SKM-1 (cell line): ENCODE results near the gene LPO.
A peak's percentile ranks its signal among the peaks of the same experiment; 100 is the strongest.

Experiments
- DNase-seq: peaks from one replicate; lab custom pipeline; 2025; ENCODE audit not compliant: unreplicated experiment; lab: John Stamatoyannopoulos, UW

The LPO gene

DNA sequence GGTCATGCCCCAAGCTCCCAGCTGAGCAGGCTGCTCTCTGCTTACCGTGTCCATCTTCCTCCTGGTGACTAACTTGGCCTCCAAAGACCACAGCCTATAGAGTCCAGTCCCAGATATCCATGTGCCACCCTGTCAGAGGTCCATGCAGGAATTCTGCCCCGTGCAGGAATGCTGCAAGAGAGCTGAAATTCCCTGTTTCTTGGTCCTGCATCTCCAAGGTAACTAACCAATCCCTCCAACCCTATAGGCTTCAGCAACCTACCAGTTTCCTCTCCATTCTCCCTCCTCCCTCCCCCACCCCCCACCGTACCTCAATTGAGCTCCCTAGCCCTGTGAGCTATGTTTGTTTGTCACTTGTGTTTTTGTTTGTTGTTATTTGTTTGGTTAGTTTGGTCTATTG is 9.7 kb upstream of the LPO start:
- no peak for DNase-seq

DNA sequence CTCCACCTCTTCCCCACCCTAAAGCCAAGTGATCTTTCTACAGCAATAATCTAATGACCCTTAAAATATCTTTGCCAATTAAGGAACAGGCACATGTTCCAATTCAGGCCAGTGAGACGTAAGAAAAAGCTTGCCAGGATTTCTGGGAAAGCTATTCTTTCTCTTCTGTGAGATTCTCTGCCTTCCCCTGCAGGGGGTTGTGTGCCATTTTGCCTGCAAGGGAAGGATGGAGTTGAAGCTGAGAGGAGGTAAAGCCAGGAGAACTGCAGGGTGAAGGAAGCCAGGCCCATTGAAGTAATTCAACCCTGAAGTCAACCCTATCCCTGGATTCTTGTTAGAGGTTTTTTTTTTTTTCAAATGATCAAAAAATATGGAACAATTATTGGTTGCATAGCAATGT is 9.0 kb upstream of the LPO start:
- no peak for DNase-seq

DNA sequence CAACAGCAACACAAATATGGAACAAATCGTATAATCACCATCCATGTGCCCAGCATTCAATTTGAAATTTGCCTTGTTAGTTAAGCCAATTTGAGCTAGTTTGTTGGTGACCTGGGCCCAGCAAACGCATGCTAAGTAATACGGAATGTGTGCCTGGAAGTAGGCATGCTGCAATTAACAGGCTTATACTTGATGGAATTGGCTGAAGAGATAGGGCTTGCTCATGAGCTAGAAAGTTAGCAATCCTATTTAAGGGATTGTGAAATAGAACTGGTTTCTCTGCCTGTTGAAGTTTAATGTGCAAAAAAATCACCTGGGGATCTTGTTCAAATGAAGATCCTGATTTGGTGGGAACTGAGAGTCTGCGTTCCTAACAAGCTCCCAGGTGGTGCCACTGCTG is 8.5 kb upstream of the LPO start:
- DNase-seq, result no peak

DNA sequence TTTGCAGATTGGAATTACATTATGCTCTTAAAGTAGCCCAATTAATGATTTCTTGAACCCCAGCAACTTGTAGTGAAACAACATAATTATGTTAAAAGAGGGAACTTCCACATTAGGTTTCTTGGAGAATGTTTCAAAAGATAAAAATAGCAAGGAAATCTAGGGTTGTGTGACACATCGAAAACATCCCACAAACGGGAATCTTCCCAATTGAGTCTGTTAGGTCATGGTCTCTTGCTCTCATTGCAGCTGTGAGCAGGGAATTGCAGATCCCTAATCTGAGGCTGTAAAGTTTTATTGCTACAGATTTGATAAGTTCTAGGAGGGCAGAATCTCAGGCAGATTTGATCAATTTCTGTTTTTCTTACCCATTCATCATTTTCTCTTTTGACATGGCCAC is 6.7 kb upstream of the LPO start:
- DNase-seq, result no peak

DNA sequence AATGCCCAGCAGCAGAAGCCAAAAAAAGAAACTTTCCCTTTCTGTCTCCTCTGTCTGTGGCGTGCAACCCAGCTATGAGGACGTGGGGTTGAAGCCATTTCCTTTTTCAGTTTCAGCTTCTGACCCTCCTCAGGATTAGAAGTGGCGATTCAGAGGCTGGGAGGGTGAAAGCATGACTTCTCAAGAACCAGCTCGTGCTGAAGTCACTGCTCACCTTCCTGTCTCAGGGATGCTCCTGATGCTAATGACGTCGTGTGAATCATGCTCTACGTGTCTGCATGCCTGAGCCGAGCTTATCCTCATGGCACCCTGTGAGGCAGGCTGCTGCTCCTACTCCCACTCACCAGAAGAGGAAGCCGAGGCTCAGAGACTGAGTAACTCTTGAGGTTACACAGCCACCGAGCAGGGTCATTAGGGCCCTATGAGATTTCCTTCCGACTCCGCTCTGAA is 5.7 kb upstream of the LPO start:
- DNase-seq, result peak; percentile 95

DNA sequence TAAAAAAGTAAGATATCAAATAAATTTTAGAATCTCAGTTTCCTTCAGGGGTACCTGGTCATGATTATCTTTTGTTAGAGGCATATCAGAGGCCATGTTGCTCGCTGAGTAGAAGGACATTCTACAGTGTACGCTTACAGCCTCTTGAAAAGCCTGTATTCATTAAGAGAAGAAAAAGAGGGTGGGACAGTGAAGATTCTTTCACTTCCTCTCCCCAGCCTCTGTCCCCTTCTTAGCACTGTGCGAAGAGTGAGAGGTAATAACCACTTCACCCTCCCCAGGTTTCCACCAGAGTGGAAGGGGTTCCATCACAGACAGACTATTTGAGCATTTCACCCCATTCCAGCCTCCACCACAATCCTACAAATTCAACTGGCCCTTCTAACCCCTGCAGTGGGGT is 4.8 kb upstream of the LPO start:
- no peak for DNase-seq

DNA sequence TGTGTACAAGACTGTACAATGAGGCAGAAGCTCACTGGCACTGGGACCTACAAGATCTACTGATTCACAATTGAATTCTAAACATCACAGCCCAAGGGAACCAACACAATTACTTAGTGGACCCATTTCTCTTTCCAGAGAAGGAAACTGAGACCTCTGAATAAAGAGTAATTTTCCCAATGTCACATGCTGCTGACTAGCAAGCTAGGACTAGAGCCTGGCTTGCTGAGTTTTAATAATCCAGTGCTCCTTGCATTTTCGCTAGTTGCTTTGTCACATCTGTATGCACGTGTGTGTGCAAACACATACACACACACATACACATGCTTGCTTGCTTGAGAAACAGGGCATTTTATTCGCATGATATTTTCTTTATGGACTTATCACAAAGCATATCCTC is 3.9 kb upstream of the LPO start:
- DNase-seq, result no peak

DNA sequence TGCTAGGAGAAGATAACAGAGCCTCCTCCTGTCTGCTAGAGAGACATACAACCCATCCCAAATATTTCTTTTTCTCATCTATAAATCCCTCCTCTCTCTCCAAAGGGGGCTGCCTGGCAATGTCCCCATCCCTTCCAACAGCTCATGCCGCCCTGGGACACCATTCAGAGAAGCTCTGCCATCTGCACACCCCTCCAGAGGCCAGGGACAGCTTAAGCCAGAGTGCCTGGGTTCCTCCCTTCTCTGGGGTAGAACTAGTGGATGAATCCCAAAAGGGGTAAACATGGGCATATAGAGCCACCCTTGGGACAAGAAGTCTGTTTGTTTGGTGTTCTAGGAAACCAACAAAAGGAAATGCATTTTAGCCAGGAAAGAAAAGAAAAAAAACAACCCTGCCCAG is 2.6 kb upstream of the LPO start:
- DNase-seq, result no peak

DNA sequence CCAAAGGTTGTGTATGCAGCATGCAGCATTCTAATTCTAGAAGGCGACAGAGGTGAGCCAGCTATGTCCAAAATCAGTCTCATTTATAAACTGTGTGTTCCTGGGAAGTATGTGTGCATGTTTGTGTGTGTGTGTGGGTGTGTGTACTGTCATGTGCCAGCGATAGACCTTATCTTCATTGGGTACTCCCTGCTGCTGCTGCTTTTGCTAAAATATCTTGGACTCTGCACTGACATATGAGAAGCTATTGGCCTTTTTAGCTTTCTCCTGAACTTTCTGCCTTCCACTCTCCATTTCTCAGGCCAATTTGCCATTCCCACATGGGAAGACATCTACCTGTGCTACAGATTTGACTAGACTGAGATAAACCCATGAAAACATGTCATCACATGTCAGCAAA is 2.0 kb upstream of the LPO start:
- no peak for DNase-seq

DNA sequence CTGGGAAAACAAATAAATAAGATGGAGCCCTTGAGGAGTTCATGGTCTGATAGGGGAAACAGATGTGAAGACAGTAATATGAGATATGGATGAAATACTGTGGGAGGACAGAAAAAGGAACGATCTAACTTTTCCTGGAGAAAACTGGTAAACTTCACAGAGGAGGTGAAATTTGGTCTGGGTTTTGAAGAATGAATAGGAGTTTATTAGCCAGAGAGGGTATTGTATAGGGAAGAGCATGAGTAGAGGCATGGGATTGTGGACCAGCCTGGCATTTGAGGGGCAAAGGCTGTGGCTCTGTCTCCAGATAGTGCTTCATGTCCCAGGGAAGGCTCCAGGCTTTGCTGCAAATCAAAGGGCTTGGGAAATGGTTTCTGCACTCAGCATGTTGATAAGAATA is 1.6 kb downstream of the LPO start:
- DNase-seq, result no peak

DNA sequence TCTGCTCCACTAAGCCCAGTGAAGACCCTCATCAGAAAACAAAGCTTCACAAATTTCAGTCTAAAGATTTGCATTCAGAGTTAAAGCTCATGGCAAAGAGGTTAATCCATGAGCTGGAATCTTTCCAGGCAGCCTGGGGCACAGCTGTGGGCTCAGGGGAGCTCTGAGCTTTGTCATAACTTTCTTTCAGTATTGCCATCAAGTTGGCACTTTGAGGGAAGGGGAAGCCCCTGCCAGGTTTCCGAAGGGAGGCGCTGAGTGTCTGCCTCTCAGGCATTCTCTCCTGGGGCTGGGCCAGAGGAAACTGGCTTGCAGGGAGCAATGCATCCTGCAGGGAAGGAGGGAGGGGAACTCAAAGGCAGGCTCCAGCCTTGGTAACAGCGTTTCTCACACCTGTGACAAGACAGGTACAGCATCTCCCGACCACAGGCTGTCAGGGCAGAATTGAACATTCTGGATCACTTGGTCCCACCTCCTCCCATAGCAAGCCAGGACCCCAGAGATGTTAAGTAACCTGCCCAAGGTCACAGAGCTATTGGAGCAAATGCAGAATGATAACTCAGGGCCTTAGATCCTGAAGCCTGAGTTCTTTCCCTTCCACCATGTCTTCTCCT is 3.9 kb downstream of the LPO start:
- DNase-seq, result no peak

DNA sequence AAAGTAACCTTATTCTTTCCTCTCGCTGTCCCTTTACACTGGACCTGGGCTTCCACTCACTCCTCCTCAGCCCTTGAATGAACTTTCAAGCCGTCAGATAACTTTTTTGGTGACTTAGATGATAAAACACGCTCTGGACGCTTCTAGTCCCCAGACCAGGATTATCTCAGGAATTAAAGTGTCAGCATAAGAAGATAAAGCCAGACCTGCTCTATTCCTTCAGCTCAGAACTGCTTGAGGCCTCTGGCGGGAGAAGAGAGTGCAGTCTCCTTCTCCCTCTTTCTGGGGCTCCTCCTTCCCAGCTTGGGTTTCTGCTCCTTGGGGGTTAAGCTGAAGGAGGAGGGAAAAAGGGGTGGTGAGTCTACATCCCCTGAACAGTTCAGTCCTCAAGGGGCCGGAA is 6.6 kb downstream of the LPO start:
- no peak for DNase-seq

DNA sequence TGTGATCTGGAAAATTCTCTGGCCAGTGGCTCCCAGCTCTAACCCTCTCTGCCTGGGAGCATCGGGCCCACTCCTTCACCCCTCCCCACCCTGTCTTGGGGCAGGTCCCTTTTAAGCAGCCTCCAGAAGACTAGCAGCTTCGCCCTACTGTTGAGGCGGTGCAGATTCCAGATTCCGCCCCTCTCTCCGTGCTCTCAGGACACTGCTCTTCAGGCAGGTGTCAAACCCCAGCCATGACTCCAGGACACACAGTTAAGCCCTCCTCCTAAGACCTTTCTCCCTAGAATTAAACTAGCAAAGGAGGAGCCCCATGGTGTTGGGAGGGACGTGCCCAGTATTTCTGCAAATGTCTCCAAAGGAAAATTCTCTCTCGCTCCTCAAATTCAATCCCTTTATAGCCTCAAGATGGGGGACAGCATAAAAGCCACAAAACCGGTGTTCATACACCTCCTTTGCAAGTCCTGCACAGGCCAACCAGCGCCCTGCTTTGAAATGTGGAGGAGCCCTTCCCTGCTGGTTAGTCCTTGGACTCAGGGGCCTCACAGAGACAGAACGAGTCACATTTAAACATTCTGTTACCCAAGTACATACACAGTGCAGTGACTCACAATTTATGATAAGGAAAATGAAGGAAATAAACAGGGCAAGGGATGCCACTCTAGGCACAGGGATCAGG is 7.2 kb downstream of the LPO start:
- DNase-seq, result no peak

DNA sequence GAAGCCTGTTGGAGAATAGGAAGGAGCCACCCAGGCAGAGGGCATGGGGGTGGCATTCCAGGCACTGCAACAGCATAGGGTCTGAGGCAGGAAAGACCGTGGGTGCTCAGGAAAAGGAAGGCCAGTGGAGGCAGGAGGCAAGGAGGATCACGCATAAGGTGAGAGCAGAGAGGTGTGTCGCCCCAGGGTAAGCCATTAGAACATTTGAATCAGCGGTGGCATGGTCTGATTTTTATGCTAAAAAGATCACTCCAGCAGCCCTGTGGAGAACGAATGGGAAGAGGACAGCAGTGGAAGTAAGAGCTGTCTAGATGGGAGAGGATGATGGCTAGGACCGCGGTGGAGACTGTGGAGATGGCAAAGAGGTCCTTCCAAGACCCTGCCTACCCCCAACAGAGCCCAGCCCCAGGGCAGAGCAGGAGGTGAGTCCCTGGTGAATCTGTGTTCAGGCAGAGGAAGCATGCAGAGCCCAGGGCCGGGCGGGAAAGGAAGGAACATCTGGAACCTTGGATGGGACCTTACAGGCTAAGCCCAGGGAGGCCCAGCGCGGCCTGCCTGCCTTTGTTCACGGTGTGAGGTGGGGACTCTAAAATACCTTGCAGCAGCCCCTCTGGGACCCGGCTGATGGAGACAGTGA is 7.8 kb downstream of the LPO start:
- DNase-seq, result no peak

DNA sequence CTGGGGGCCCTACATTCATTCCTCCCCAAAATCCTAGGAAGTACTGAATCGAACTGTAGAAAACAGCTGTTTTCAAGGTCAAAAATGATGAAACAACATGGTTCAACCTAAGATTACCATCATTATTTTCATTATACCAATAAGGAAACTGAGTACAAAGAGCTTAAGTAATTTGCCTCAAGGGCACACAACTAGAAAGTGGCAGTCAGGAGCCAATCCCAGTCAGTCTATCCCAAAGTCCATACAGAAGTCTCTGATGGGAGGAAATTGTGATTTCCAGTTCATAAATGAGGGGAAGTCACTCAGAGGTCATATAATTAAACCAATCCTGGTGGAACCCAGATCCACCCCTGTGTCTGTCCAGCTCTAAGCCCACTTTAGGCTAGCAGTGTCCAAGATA is 8.4 kb downstream of the LPO start:
- no peak for DNase-seq

DNA sequence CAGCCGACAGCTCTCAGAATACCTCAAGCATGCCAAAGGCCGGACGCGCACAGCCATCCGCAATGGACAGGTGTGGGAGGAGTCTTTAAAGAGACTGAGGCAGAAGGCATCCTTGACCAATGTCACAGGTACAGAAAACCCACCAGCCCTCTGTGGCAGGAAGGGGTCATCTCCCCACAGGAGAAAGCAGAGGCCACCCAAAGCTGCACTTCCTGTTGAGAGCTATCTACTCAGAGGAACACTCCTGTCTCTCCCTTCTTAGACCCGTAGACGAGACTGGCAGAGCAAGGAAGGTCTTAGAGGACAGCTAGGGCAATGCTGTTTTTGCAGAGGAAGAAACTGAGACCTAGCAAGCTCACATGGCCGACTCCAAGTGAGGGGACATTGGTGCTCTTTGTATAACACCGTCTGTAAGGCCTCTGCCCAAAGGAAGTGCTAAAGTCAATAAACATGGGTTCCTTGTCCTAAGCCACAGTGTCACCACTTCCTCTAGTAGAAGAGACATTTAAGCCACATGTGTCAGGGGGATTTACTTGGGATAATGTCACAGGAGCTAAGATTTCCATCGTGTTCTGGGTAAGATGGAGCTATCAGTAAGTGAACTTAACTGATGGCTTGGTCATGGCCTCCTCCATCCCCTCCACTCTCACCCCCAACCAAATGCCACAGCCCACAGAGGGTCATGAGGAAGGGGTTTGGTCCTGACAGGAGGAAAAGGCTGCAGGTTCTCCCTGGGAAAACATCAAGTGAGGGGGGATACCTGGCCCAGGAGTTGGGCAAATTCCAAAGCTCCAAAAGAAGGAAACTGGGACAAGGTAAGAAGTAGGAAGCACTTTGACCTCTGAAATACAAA is 9.4 kb downstream of the LPO start:
- no peak for DNase-seq

DNA sequence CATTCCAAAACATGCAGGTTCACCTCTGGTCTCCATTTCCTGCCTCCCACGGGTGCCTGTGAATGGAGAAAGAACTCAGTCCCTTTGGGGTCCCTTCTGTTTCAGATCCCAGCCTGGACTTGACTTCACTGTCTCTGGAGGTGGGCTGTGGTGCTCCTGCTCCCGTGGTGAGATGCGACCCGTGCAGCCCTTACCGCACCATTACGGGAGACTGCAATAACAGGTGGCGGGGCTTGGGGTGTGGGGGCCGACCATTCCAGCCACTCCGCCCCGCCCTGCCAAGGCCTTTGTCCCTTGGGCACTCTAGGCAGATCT is 10.5 kb downstream of the LPO start:
- no peak for DNase-seq

DNA sequence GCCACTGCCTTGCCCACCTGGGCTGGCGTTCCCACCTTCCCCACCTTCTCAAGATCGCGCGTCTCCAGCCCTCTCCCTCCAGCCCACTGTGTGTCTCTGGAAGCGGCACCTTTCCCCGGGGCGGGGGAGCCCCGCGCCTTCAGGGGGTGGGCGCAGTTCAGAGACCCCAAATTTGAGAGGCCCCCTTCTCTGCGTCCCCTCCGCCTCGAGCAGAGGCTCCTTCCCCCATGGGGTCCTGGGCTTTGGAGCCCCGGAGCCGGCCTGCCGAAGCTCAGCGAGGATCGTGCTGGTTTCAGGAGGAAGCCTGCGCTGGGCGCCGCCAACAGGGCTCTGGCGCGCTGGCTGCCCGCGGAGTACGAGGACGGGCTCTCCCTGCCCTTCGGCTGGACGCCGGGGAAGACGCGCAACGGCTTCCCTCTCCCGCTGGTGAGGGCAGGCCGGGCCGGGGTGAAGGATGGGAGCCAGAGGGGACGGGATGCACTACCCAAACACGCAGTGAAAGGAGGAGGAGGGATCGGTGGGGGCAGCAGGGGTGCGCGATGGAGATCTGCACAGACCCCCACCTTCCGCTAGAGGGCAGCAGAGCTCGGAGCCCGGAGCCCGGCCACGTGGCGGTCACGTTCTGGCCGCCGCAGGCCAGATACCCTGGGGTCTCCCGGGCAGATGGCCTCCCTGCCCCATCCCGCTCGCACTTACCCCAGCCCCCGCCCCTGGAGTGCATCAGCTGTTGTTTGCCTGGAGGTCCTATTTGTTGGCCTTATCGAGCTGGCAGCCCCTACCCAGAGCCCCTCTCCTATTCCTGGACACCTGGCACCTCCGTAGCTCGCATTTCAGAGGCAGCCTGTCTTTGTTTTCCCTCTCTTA is 11.1 kb downstream of the LPO start:
- peak; percentile 36 for DNase-seq

DNA sequence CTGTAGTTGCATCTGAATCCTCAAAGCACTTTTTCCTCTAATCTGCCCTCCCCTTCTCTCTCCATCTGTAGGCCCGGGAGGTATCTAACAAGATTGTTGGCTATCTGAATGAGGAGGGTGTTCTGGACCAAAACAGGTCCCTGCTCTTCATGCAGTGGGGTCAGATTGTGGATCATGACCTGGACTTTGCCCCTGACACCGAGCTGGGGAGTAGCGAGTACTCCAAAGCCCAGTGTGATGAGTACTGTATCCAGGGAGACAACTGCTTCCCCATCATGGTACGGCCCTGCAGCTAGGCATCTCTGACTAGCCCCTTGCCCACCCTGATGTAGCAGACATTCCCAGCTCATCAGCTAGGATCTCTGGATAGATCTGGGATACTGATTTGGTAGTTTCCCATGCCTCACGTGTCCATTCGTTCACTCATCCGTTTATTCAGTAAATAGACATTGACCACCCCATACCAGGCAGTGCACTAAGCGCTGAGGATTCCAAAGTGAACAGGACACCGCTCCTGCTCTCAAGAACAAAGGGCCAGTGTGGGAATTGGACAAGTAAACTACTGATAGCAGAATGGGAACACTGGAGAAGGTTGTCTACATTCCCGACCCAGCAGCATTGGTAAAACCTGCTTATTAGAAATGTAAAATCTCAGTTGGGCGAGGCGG is 12.1 kb downstream of the LPO start:
- DNase-seq, result no peak

DNA sequence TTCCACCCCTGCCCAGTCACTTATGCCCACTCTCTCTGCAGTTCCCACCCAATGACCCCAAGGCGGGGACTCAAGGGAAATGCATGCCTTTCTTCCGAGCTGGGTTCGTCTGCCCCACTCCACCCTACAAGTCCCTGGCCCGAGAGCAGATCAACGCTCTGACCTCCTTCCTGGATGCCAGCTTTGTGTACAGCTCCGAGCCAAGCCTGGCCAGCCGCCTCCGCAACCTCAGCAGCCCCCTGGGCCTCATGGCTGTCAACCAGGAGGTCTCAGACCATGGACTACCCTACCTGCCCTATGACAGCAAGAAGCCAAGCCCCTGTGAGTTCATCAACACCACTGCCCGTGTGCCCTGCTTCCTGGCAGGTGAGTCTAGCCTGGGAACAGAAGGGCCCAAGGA is 13.8 kb downstream of the LPO start:
- no peak for DNase-seq

DNA sequence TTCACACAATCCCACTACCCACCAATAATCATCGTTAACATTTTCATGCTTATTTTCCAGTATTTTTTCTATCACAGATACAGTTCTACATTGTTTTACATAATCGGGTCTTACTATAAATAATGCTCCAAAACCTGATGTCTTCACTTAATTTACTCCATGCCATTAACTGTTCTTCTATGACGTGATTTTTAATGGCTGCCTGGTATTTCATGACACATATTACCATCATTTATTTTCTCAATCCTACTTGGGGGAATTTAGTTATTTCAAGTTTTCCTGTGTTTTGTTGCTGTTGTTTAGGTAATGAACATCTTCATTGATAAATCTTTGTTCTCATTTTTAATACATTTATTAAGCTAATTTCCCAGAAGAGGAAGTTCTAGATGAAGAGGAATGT is 14.7 kb downstream of the LPO start:
- no peak for DNase-seq
